Medulla oblongata (tissue), 1 donor: Measurements from ENCODE around the gene ERVFRD-1.
"Not testable (repeated sequence)": the region's sequence is repeated elsewhere in the genome, so short reads cannot be mapped to it uniquely, and the experiment has no call there.

Source experiments
- DNase-seq: peaks from one replicate; pipeline ENCODE4 v3.0.0-alpha.2; 2015; ENCODE audit errors: extremely low spot score

The ERVFRD-1 gene

GRCh38 chr6:11089695-11090094, 21.8 kb downstream of the ERVFRD-1 start:
- DNase-seq: no peak

GRCh38 chr6:11087141-11087812, 24.2 kb downstream of the ERVFRD-1 start:
- not testable (repeated sequence) for DNase-seq

- no peak for DNase-seq
Observed at GRCh38 chr6:11085758-11086435, 25.6 kb downstream of the ERVFRD-1 start.

GRCh38 chr6:11083956-11084355, 27.6 kb downstream of the ERVFRD-1 start:
- no peak for DNase-seq

GRCh38 chr6:11083491-11083890, 28.0 kb downstream of the ERVFRD-1 start:
- DNase-seq: no peak

GRCh38 chr6:11080296-11080695, 31.2 kb downstream of the ERVFRD-1 start:
- DNase-seq: no peak

GRCh38 chr6:11078266-11078665, 33.3 kb downstream of the ERVFRD-1 start:
- DNase-seq: no peak

GRCh38 chr6:11076540-11076939, 35.0 kb downstream of the ERVFRD-1 start:
- DNase-seq: no peak

- DNase-seq: no peak
Observed at GRCh38 chr6:11072101-11072500, 39.4 kb downstream of the ERVFRD-1 start.

GRCh38 chr6:11069760-11070159, 41.8 kb downstream of the ERVFRD-1 start:
- no peak for DNase-seq

- DNase-seq: no peak
Observed at GRCh38 chr6:11067348-11067747, 44.2 kb downstream of the ERVFRD-1 start.

GRCh38 chr6:11066505-11067347, 44.8 kb downstream of the ERVFRD-1 start:
- DNase-seq: no peak

GRCh38 chr6:11065436-11066202, 45.9 kb downstream of the ERVFRD-1 start:
- no peak for DNase-seq

- peak; percentile 82 for DNase-seq
Observed at GRCh38 chr6:11064836-11065235, 46.7 kb downstream of the ERVFRD-1 start.

GRCh38 chr6:11062715-11063114, 48.8 kb downstream of the ERVFRD-1 start:
- peak; percentile 51 for DNase-seq

GRCh38 chr6:11062083-11062482, 49.4 kb downstream of the ERVFRD-1 start:
- no peak for DNase-seq

- DNase-seq: no peak
Observed at GRCh38 chr6:11058406-11058805, 53.1 kb downstream of the ERVFRD-1 start.

GRCh38 chr6:11056871-11057270, 54.7 kb downstream of the ERVFRD-1 start:
- DNase-seq: no peak

- no peak for DNase-seq
Observed at GRCh38 chr6:11055127-11055627, 56.3 kb downstream of the ERVFRD-1 start.

- no peak for DNase-seq
Observed at GRCh38 chr6:11054722-11055121, 56.8 kb downstream of the ERVFRD-1 start.

GRCh38 chr6:11053307-11053706, 58.2 kb downstream of the ERVFRD-1 start:
- DNase-seq: no peak
